Skeletal muscle satellite cell (primary cell): ENCODE data around the gene CCR7.

Source experiments
- H3K27me3 ChIP-seq: 2 replicates; pipeline ENCODE4 v1.7.0; 2013; ENCODE audit warnings: low read length; ENCODE audit not compliant: control insufficient read depth, insufficient read depth
- H3K36me3 ChIP-seq: 2 replicates; pipeline ENCODE4 v1.7.0; 2013; ENCODE audit warnings: mild to moderate bottlenecking, control low read depth, low read length; ENCODE audit not compliant: insufficient read depth
- H3K4me1 ChIP-seq: 2 replicates; pipeline ENCODE4 v1.7.0; 2013; ENCODE audit warnings: low read length; ENCODE audit not compliant: control insufficient read depth, insufficient read depth
- H3K4me2 ChIP-seq: 2 replicates; pipeline ENCODE4 v1.7.0; 2013; ENCODE audit warnings: mild to moderate bottlenecking, low read length
- H3K4me3 ChIP-seq: 2 replicates; pipeline ENCODE4 v1.7.0; 2013; ENCODE audit warnings: low read length
- H3K9ac ChIP-seq: 2 replicates; pipeline ENCODE4 v1.7.0; 2013; ENCODE audit warnings: mild to moderate bottlenecking, low read depth, low read length, moderate library complexity
- H3K9me3 ChIP-seq: replicated peaks from 2 replicates; pipeline ENCODE4 v1.7.0; 2013; ENCODE audit warnings: mild to moderate bottlenecking, control low read depth, low read length

Gene CCR7

GRCh38 chr17:40522961-40523310 lies 42.3 kb downstream of the CCR7 start:
- H3K36me3 ChIP-seq = no peaks in the 10 kb centered on the region
- H3K4me2 ChIP-seq = no peak overlapping the region
- H3K27me3 ChIP-seq = no peaks in the 10 kb centered on the region
- peak overlapping the region; percentile 80 for H3K9ac ChIP-seq
- peaks cover 6% of the 10 kb centered on the region for H3K9me3 ChIP-seq
- peaks cover 47% of the 10 kb centered on the region for H3K4me1 ChIP-seq
- H3K4me3 ChIP-seq = no peak overlapping the region

GRCh38 chr17:40522250-40522960 lies 42.9 kb downstream of the CCR7 start:
- Histone ChIP-seq H3K4me1 (peaks cover 51% of the 10 kb centered on the region), H3K4me2 (peak overlapping the region; percentile 47), H3K9ac (peak overlapping the region; percentile 80), H3K36me3 (no peaks in the 10 kb centered on the region), H3K27me3 (no peaks in the 10 kb centered on the region), H3K4me3 (no peak overlapping the region), H3K9me3 (peaks cover 6% of the 10 kb centered on the region)

DNA sequence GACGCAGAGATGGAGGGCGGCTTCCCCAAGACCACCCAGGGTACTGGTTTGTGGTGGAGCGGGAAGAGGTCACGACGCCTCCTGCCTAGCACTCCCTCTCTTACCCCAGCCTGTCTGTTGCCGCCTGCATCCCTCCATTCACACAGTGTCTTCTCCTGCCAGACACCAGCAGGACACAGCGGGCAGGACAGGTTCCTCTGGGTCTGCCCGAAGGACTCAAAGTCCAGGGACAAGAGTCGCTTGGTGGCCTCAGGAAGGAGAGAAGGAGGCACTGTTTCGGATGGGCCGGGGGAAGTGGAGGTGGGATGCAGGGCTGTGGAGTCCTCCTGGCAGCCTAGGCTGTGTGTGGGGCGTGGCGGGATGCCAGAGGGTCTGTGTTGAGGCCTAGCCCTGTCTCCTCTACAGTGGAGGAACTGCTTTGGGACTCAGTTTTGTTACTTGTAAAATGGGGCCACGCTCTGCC lies 44.2 kb downstream of the CCR7 start:
- Histone ChIP-seq H3K4me2 (peak overlapping the region; percentile 47), H3K27me3 (no peaks in the 10 kb centered on the region), H3K36me3 (no peaks in the 10 kb centered on the region), H3K4me1 (peaks cover 64% of the 10 kb centered on the region), H3K4me3 (peak overlapping the region; percentile 36), H3K9ac (peak overlapping the region; percentile 80), H3K9me3 (peaks cover 6% of the 10 kb centered on the region)

- H3K9ac ChIP-seq = peak overlapping the region; percentile 35
- H3K27me3 ChIP-seq = no peaks in the 10 kb centered on the region
- no peak overlapping the region for H3K4me2 ChIP-seq
- no peak overlapping the region for H3K4me3 ChIP-seq
- no peaks in the 10 kb centered on the region for H3K36me3 ChIP-seq
- H3K9me3 ChIP-seq = no peaks in the 10 kb centered on the region
- peaks cover 64% of the 10 kb centered on the region for H3K4me1 ChIP-seq
Measured at GRCh38 chr17:40519089-40519775, 46.0 kb downstream of the CCR7 start.

DNA sequence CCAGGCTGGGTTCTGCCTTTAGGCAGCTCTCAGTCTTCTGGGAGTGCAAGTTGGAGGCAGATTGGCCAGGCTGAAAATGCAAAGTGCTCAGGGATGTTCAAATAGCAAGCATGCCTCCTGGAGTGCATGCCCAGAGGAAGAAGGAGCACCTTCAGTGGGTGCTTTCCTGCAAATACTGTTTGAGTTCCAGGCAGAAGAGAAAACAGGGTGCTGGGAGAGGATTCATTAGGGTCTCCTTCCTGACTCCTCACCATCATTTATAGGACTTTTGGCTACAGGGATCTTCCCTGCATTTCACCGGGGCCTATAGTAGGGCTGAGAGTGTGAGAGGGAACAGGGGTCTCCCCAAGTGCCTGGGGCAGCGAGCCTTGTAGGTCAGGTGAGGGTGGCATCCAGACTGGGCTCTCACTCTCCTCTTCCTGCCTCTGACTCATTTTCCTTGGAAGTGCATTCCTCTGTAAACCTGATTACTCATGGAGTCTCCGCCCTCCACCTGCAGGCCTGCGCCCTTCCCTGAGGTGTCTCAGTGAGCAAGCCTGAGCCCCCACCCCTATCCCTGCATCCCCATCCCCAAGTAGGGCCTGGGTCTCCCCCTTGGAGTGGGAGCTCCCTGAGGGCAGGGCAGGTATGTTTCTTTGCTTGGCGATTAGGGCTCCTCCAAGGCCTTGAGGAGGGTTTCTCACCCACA lies 46.7 kb downstream of the CCR7 start:
- no peaks in the 10 kb centered on the region for H3K36me3 ChIP-seq
- no peaks in the 10 kb centered on the region for H3K9me3 ChIP-seq
- H3K4me1 ChIP-seq = peaks cover 64% of the 10 kb centered on the region
- H3K4me3 ChIP-seq = no peak overlapping the region
- no peaks in the 10 kb centered on the region for H3K27me3 ChIP-seq
- H3K4me2 ChIP-seq = peak overlapping the region; percentile 27
- peak overlapping the region; percentile 35 for H3K9ac ChIP-seq

- H3K9me3 ChIP-seq = no peaks in the 10 kb centered on the region
Measured at GRCh38 chr17:40517981-40518380, 47.3 kb downstream of the CCR7 start.

DNA sequence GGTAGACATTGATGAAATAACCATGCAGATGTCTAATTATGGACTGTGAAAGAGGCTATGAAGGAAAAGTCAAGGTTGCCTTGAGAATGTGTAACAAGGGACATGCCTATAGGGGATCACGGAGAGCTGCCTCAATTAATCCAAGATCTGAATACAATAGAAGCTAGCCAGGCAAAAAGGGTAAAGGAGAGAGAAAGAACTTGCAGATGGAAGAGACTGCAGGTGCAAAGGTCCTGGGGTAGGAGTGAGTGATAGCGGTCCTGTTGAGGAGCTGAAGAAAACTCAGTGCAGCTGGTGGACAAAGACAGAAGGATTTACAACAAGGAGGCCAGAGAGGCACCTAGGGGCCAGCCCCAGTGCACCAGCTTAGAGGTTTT lies 48.0 kb downstream of the CCR7 start:
- H3K9me3 ChIP-seq = no peaks in the 10 kb centered on the region
- H3K27me3 ChIP-seq = no peaks in the 10 kb centered on the region
- peaks cover 59% of the 10 kb centered on the region for H3K4me1 ChIP-seq
- peak overlapping the region; percentile 45 for H3K4me3 ChIP-seq
- peak overlapping the region; percentile 70 for H3K4me2 ChIP-seq
- H3K36me3 ChIP-seq = no peaks in the 10 kb centered on the region
- peak overlapping the region; percentile 57 for H3K9ac ChIP-seq

More at GRCh38 chr17:40517981-40518380, 47.3 kb downstream of the CCR7 start:
- Histone ChIP-seq H3K4me2 (peak overlapping the region; percentile 27), H3K9ac (peak overlapping the region; percentile 35), H3K4me3 (no peak overlapping the region), H3K36me3 (no peaks in the 10 kb centered on the region), H3K27me3 (no peaks in the 10 kb centered on the region), H3K4me1 (peaks cover 64% of the 10 kb centered on the region)

- Histone ChIP-seq H3K9ac (peak overlapping the region; percentile 57), H3K4me2 (peak overlapping the region; percentile 70), H3K4me1 (peaks cover 59% of the 10 kb centered on the region), H3K9me3 (no peaks in the 10 kb centered on the region), H3K36me3 (no peaks in the 10 kb centered on the region), H3K4me3 (peak overlapping the region; percentile 45), H3K27me3 (no peaks in the 10 kb centered on the region)
Measured at GRCh38 chr17:40516581-40517285, 48.5 kb downstream of the CCR7 start.

DNA sequence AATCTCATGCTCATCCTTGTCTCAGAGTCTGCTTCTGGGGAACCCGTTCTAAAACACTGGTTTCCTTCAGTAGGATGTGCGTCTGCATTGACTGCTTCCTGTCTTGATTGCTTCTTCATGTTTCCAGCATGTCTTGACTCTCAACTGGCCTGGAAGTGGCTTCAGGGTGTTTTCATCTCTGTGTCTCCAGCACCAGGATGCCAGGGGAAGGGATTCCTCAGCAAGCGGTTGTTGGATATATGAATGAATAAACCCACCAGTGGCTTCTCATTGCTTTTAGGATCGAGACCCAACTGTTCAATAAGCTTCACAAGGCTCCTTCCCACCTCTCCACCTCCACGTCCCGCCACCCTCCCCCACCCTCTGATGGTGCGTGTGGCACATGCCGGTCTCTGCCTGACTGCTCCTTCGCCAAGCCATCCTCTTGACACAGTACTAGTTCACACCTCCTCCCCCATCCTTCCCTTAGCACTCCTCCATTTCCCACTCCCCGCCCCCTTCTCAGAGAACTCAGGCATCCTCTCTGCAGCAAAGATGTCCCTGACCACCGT lies 49.7 kb downstream of the CCR7 start:
- no peak overlapping the region for H3K4me2 ChIP-seq
- H3K9ac ChIP-seq = no peak overlapping the region
- H3K27me3 ChIP-seq = no peaks in the 10 kb centered on the region
- H3K36me3 ChIP-seq = no peaks in the 10 kb centered on the region
- H3K9me3 ChIP-seq = no peaks in the 10 kb centered on the region
- H3K4me3 ChIP-seq = no peak overlapping the region
- peaks cover 59% of the 10 kb centered on the region for H3K4me1 ChIP-seq

DNA sequence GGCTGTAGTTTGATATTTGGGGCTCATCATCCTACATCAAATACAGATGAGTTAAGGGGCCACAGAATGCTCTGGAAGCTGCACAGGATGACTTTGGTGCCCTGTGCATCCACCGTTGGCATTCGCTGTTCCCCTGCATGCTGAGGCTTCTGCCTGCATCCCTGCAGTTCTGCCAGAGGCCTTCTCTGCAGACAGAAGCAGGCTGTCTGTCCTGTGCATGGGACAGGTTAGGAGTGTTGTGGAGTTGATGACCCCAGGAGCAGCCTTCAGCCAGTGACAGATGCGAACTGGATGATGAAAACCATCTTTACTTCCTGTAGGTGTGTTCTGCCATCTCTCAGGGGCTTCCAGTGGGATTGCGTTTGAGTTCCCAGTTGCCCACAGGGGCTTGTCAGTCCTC lies 50.3 kb downstream of the CCR7 start:
- no peak overlapping the region for H3K4me3 ChIP-seq
- no peak overlapping the region for H3K9ac ChIP-seq
- no peaks in the 10 kb centered on the region for H3K9me3 ChIP-seq
- H3K27me3 ChIP-seq = no peaks in the 10 kb centered on the region
- no peak overlapping the region for H3K4me2 ChIP-seq
- no peaks in the 10 kb centered on the region for H3K36me3 ChIP-seq
- H3K4me1 ChIP-seq = peaks cover 61% of the 10 kb centered on the region
